Measurements from ENCODE around the gene RXYLT1.

Gene RXYLT1

DNA sequence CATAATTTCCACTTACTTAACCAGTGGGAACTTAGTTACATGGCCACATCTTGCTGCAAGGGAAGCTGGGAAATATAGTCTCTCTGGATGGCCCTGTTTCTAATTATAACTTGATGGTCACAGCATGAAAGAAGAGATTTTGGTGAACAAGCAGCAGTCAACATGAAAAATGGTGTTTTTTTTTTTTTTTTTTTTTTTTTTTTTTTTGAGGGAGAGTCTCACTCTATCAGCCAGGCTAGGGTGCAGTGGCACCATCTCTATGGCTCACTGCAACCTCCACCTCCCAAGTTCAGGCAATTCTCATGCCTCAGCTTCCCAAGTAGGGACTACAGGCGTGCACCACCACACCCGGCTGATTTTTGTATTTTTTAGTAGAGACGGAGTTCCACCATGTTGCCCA lies 75.6 kb downstream of the RXYLT1 start:
- DNase-seq (ENCODE audit: low read depth): no peak
- TF ChIP-seq, protein P1, sequence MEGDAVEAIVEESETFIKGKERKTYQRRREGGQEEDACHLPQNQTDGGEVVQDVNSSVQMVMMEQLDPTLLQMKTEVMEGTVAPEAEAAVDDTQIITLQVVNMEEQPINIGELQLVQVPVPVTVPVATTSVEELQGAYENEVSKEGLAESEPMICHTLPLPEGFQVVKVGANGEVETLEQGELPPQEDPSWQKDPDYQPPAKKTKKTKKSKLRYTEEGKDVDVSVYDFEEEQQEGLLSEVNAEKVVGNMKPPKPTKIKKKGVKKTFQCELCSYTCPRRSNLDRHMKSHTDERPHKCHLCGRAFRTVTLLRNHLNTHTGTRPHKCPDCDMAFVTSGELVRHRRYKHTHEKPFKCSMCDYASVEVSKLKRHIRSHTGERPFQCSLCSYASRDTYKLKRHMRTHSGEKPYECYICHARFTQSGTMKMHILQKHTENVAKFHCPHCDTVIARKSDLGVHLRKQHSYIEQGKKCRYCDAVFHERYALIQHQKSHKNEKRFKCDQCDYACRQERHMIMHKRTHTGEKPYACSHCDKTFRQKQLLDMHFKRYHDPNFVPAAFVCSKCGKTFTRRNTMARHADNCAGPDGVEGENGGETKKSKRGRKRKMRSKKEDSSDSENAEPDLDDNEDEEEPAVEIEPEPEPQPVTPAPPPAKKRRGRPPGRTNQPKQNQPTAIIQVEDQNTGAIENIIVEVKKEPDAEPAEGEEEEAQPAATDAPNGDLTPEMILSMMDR (IDR thresholded peaks at IDR 0.05; ENCODE audit: low read depth, low read length, missing control alignments): no peak
- in situ Hi-C loops (cut with HindIII; ENCODE audit: low sequenced_read_pairs): no loop called here
- no peak overlapping the region for H3K4me3 ChIP-seq (ENCODE audit: low read depth, low read length)

DNA sequence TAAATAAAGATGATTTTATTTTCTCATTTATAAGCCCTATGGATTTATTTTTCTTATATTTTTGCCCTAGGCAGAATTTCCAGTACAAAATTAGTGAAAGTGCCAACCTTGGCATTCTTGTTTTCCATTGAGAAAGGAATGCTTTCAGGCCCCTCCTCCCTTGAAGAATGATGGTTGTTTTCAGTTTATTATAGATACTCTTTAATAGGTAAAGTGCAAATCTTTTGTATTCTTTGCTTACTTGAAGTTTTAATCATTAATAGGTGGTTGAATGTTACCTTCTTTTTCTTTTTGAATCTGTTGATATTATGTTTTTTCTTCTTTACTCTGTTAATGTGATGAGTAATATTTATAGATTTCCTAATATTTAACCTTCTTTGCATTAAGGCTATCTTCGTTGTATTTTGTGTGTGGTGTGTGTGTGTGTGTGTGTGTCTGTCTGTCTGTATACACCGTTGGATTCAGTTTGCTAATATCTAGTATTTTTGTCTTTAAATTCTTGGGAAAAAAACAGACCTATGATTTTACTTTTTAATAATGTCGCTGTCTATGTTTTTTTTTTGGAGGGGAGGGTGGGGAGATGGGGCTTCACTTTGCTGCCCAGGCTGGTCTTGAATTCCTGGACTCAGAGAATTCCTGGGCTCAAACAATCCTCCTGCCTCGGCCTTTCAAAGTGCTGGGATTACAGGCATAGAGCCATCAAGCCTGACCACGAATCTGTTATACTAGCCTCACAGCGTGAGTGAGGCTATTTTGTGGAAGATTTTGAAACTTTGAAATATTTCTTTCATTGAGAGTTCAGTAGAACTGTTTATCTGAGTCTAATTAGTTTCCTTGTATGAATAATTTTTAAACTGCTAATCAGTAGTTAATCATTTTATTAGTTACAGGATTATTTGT lies 78.3 kb downstream of the RXYLT1 start:
- TF ChIP-seq, protein P1 (IDR thresholded peaks at IDR 0.05; ENCODE audit: low read depth, low read length, missing control alignments): no peak
- DNase-seq (ENCODE audit: low read depth): peak; percentile 80
- in situ Hi-C loops (cut with HindIII; ENCODE audit: low sequenced_read_pairs): no loop called here
- no peak overlapping the region for H3K4me3 ChIP-seq (ENCODE audit: low read depth, low read length)

Data from astrocyte of the cerebellum (primary cell).